GM19193 (cell line): ENCODE data around the gene QRFP.

Source experiments
- POLR2A ChIP-seq: IDR thresholded peaks from 4 replicates; pipeline ENCODE4 v1.6.1; 2011; ENCODE audit not compliant: insufficient read depth, insufficient read length; ENCODE audit errors: extremely low read depth

Gene QRFP

GRCh38 chr9:130936285-130937117, 39.9 kb upstream of the QRFP start:
- no peak for TF ChIP-seq POLR2A

GRCh38 chr9:130935648-130936271, 39.1 kb upstream of the QRFP start:
- TF ChIP-seq POLR2A = no peak

GRCh38 chr9:130934702-130935647, 38.4 kb upstream of the QRFP start:
- no peak for TF ChIP-seq POLR2A

GRCh38 chr9:130934246-130934645, 37.6 kb upstream of the QRFP start:
- no peak for TF ChIP-seq POLR2A

GRCh38 chr9:130933114-130934046, 36.8 kb upstream of the QRFP start:
- no peak for TF ChIP-seq POLR2A

- no peak for TF ChIP-seq POLR2A
Observed at GRCh38 chr9:130932255-130933079, 35.9 kb upstream of the QRFP start.

- TF ChIP-seq POLR2A = no peak
Observed at GRCh38 chr9:130931508-130932254, 35.1 kb upstream of the QRFP start.

- TF ChIP-seq POLR2A = no peak
Observed at GRCh38 chr9:130930804-130931349, 34.3 kb upstream of the QRFP start.

- no peak for TF ChIP-seq POLR2A
Observed at GRCh38 chr9:130930132-130930803, 33.7 kb upstream of the QRFP start.

GRCh38 chr9:130929571-130930038, 33.0 kb upstream of the QRFP start:
- TF ChIP-seq POLR2A = no peak

- no peak for TF ChIP-seq POLR2A
Observed at GRCh38 chr9:130927995-130928900, 31.6 kb upstream of the QRFP start.
